ENCODE measurements around the gene SKAP1.

- TF ChIP-seq POLR2A (IDR thresholded peaks at IDR 0.05; ENCODE audit: low read length) (no peak), GATA1 (IDR thresholded peaks at IDR 0.05; ENCODE audit: low read depth, low read length) (no peak)
Observed at GRCh38 chr17:48438516-48439061, 8.6 kb upstream of the SKAP1 start.

All from erythroblast (primary cell).